Muscle of leg (tissue), 11 donors: ENCODE results near the gene STUM. TPM values are rescaled to one million over a fixed set of nuclear protein-coding genes. Genes with fewer than 3 reads are reported as not detected.

ENCODE experiments used
- DNase-seq: peaks from one replicate; pipeline ENCODE4 v3.0.0; 2013
- H3K27ac ChIP-seq: one replicate; pipeline ENCODE4 v1.5.1; 2013; ENCODE audit warnings: mild to moderate bottlenecking, low read length, control low read depth
- H3K27me3 ChIP-seq: one replicate; pipeline ENCODE4 v1.6.1; 2013; ENCODE audit warnings: low read length; ENCODE audit not compliant: control insufficient read depth, insufficient read depth
- H3K36me3 ChIP-seq: one replicate; pipeline ENCODE4 v1.6.1; 2013; ENCODE audit warnings: low read length; ENCODE audit not compliant: control insufficient read depth, insufficient read depth
- H3K4me1 ChIP-seq: one replicate; pipeline ENCODE4 v1.6.1; 2013; ENCODE audit warnings: low read length; ENCODE audit not compliant: control insufficient read depth, insufficient read depth
- H3K4me3 ChIP-seq: one replicate; pipeline ENCODE4 v1.5.1; 2013; ENCODE audit warnings: low read length, control low read depth
- H3K9me3 ChIP-seq: replicated peaks from 2 replicates; pipeline ENCODE4 v1.6.1; 2013; ENCODE audit warnings: low read depth, low read length; ENCODE audit not compliant: control insufficient read depth
- WGBS: methylation state at CpG from one replicate; pipeline ENCODE4 v1.1.5; 2013; ENCODE audit warnings: missing lambda C conversion rate; ENCODE audit not compliant: insufficient coverage; 5-methylcytosine and 5-hydroxymethylcytosine counted together
- polyA plus RNA-seq, 8 donors: library from polyadenylated mRNA; unstranded; fragments of 120-200 nt; gene quantifications; one replicate each; pipeline versions ENCODE4 v1.2.1 to v1.2.3, GENCODE V29; 2013; ENCODE audit warnings: inconsistent platforms in 1 of 8, low replicate concordance in 1 of 8; ENCODE audit not compliant: insufficient read length in 8 of 8, insufficient read depth in 1 of 8
- total RNA-seq: library from RNA; stranded (reverse); fragments of 120-200 nt; gene quantifications from one replicate; pipeline ENCODE4 v1.2.4, GENCODE V29; 2013

Gene STUM
- total and polyA plus RNA-seq, 9 donors = 4.7 to 14.6 (median 9.2) TPM

GRCh38 chr1:226643177-226643576, 94.6 kb downstream of the STUM start:
- no peak for DNase-seq
- Histone ChIP-seq H3K27ac (no peak overlapping the region), H3K9me3 (no peaks in the 10 kb centered on the region), H3K4me1 (peaks cover 74% of the 10 kb centered on the region), H3K36me3 (peaks cover 63% of the 10 kb centered on the region), H3K27me3 (no peaks in the 10 kb centered on the region), H3K4me3 (no peak overlapping the region)
- WGBS = 60% methylated on average over 1 of the region's 9 CpGs

- H3K27ac ChIP-seq = no peak overlapping the region
- H3K9me3 ChIP-seq = no peaks in the 10 kb centered on the region
- H3K4me3 ChIP-seq = no peak overlapping the region
- DNase-seq = no peak
- H3K4me1 ChIP-seq = peaks cover 68% of the 10 kb centered on the region
- no peaks in the 10 kb centered on the region for H3K27me3 ChIP-seq
- 82% methylated on average over 8 of the region's 18 CpGs for whole genome bisulfite sequencing
- H3K36me3 ChIP-seq = peaks cover 69% of the 10 kb centered on the region
Measured at GRCh38 chr1:226643611-226644540, 95.3 kb downstream of the STUM start.

DNA sequence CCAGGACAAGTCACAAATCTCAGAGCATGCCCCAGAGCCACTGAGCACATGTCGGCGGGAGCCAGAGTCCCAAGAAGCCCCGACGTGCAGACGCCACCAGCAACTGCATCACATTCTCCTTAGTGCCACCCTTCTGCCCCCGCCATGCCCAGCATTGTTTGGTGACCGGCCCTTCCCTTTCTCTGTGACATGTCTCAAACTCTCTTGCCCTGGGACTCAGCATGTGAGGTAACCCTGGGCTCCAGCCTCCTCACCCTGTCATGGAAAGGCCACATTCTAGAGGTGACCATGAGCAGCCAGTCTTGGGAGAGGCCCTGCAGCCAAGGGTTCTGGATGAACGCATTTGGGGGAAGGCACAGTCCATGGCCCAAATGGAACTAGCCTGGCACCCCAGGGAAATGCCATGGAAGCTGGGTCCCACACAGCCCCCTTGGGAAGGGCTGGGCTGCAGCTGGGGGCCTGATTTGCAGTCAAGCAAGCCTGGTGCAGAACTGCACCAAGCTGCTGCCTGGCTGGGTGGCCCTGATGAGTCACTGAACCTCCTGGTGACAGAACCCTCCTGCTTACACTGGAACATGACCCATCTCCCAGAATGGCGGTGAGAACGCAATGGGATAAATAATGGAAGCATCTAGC, 96.1 kb downstream of the STUM start:
- Histone ChIP-seq H3K4me3 (no peak overlapping the region), H3K27me3 (no peaks in the 10 kb centered on the region), H3K27ac (no peak overlapping the region), H3K9me3 (no peaks in the 10 kb centered on the region), H3K4me1 (peaks cover 63% of the 10 kb centered on the region), H3K36me3 (peaks cover 66% of the 10 kb centered on the region)
- no peak for DNase-seq
- 88% methylated on average over 8 of the region's 10 CpGs for WGBS

- no peaks in the 10 kb centered on the region for H3K27me3 ChIP-seq
- H3K9me3 ChIP-seq = no peaks in the 10 kb centered on the region
- H3K27ac ChIP-seq = no peak overlapping the region
- H3K4me1 ChIP-seq = peaks cover 62% of the 10 kb centered on the region
- 93% methylated on average over 7 of the region's 10 CpGs for WGBS
- H3K36me3 ChIP-seq = peaks cover 59% of the 10 kb centered on the region
- no peak for DNase-seq
- H3K4me3 ChIP-seq = no peak overlapping the region
Measured at GRCh38 chr1:226645279-226645976, 96.9 kb downstream of the STUM start.

- Histone ChIP-seq H3K27ac (no peak overlapping the region), H3K27me3 (no peaks in the 10 kb centered on the region), H3K4me3 (no peak overlapping the region), H3K36me3 (peaks cover 55% of the 10 kb centered on the region), H3K9me3 (no peaks in the 10 kb centered on the region), H3K4me1 (peaks cover 61% of the 10 kb centered on the region)
- DNase-seq = no peak
- 71% methylated on average over 16 of the region's 18 CpGs for WGBS
Measured at GRCh38 chr1:226646026-226646869, 97.7 kb downstream of the STUM start.

DNA sequence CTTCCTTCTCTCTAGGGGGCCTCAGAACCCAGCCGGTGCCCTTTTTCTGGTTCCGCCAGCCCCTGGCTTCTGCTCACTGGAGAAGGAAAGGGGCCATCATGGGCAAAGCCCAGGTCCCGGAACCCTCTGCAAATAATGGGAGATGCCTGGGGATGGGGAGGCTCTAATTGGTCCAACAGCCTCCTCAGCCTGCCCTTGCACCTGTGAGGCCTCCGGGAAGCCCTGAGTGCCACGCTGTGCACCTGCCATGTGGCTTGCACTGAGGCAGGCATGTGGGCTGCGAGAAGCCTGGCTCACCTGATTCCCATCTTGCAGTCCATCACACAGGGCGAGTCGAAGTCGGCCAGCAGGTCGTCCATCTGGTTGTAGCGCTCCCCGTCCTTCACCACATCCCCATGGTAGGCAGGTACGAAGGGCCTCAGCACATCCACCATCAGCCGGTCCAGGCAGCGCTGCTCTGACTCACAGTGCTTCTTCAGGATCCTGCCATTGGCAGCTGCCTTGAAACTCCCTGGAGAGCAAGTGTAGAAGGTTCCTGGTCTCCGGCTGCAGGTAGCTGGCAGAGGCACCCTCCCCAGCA, 98.4 kb downstream of the STUM start:
- peaks cover 53% of the 10 kb centered on the region for H3K36me3 ChIP-seq
- 94% methylated on average over 13 of the region's 16 CpGs for WGBS
- no peaks in the 10 kb centered on the region for H3K9me3 ChIP-seq
- H3K4me3 ChIP-seq = no peak overlapping the region
- no peaks in the 10 kb centered on the region for H3K27me3 ChIP-seq
- DNase-seq = no peak
- H3K27ac ChIP-seq = no peak overlapping the region
- peaks cover 54% of the 10 kb centered on the region for H3K4me1 ChIP-seq

- H3K27me3 ChIP-seq = no peaks in the 10 kb centered on the region
- H3K4me1 ChIP-seq = peaks cover 47% of the 10 kb centered on the region
- H3K4me3 ChIP-seq = no peak overlapping the region
- no peak overlapping the region for H3K27ac ChIP-seq
- H3K36me3 ChIP-seq = peaks cover 46% of the 10 kb centered on the region
- WGBS = 94% methylated on average over 6 of the region's 8 CpGs
- no peaks in the 10 kb centered on the region for H3K9me3 ChIP-seq
- no peak for DNase-seq
Measured at GRCh38 chr1:226647719-226648118, 99.2 kb downstream of the STUM start.

DNA sequence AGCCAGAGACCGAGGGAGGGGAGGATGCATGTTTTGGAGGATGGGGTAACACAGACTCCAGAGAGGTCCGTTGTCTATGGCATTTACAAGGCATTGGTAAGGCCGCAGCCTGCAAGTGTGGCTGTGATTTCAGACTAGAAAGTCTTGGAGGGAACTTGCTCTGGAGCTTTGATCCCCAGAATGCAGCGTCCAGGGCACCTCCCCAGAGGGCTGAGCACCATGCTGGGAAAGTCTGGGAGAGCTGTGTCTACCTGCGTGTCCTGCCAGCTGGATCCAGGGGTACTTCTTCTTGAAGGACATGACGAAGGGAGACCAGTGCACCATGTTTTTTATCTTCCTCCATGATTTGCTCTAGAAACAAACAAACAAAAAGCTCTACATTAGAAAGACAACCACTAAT, 99.9 kb downstream of the STUM start:
- H3K36me3 ChIP-seq = peaks cover 46% of the 10 kb centered on the region
- no peaks in the 10 kb centered on the region for H3K27me3 ChIP-seq
- DNase-seq = no peak

DNA sequence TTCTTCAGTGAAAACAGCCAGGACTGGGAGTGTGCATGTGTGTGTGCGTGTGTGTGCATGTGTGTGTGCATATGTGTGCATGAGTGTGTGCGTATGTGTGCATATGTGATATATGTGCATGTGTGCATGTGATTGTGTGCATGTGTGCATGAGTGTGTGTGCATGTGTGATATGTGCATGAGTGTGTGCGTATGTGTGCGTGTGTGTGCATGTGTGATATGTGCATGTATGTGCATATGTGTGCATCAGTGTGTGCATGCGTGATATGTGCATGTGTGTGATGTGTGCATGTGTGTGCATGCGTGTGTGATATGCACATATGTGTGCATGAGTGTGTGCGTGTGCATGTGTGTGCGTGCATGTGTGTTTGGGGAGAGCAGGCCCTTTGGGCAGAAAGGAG, 100.7 kb downstream of the STUM start:
- WGBS = 96% methylated on average over 8 of the region's 8 CpGs
- no peak overlapping the region for H3K4me3 ChIP-seq
- no peaks in the 10 kb centered on the region for H3K9me3 ChIP-seq
- DNase-seq = no peak
- H3K27me3 ChIP-seq = no peaks in the 10 kb centered on the region
- H3K27ac ChIP-seq = no peak overlapping the region
- peaks cover 39% of the 10 kb centered on the region for H3K36me3 ChIP-seq
- H3K4me1 ChIP-seq = peaks cover 47% of the 10 kb centered on the region

More for the DNA sequence above, 99.9 kb downstream of the STUM start:
- 78% methylated on average over 4 of the region's 6 CpGs for WGBS
- Histone ChIP-seq H3K9me3 (no peaks in the 10 kb centered on the region), H3K4me3 (no peak overlapping the region), H3K27ac (no peak overlapping the region), H3K4me1 (peaks cover 47% of the 10 kb centered on the region)
